Transverse colon (tissue), 3 donors: Measurements from ENCODE around the gene TAS1R1.

Source experiments
- EP300 ChIP-seq: sonication (generic); formaldehyde crosslinking; IDR thresholded peaks from one replicate; pipeline ENCODE4 v1.6.1; 2017; ENCODE audit warnings: antibody characterized with exemption, low read depth
- POLR2A ChIP-seq: fragments of 450-650 bp; IDR thresholded peaks from one replicate; pipeline ENCODE4 v1.6.1; 2016; ENCODE audit warnings: antibody characterized with exemption, mild to moderate bottlenecking, moderate library complexity
- TF ChIP-seq, protein P1 (sequence below), 5 experiments: fragments of 200-600 bp in 3 of 5; fragments of 450-650 bp in 2 of 5; sonication (generic) in 3 of 5; IDR thresholded peaks; 1 replicate in 2 of 5; 2 replicates in 3 of 5; pipeline ENCODE4 v1.5.1; 2016 to 2017; ENCODE audit warnings: antibody characterized with exemption in 5 of 5, inconsistent platforms in 3 of 5, mild to moderate bottlenecking in 2 of 5, moderate library complexity in 1 of 5

DNA sequence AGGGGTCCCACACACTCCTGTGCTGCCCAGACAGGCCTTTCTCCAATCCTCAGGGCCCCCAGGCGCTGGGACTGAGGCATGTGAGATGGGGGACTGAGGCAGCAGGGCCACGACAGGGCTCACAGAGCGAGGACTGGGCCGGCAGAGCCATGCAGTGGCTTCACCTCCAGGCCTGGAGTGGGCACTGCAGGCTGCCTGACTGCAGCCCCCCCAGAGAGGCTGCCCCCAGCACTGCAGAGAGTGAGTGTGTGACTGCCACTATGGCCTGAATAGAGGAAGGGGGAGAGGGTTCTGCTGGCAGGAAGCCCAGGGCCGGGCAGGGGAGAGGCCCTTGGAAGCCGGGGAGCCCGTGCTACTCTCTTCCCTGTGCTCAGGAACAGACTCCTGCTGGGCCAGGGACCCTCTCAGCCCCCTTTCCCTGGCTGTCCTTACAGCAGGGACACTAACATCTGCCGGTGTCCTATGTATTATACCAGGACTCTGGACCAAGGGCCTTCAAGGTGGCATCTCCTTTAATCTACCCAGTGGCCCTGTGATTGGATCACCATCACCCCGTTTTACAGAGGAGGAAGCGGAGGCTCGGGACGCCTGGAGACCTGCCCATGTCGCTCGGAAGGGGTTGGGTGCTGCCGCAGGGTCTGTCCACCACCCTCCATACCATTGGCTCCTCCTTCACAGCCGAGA is 43.4 kb upstream of the TAS1R1 start:
- TF ChIP-seq, protein P1, sequence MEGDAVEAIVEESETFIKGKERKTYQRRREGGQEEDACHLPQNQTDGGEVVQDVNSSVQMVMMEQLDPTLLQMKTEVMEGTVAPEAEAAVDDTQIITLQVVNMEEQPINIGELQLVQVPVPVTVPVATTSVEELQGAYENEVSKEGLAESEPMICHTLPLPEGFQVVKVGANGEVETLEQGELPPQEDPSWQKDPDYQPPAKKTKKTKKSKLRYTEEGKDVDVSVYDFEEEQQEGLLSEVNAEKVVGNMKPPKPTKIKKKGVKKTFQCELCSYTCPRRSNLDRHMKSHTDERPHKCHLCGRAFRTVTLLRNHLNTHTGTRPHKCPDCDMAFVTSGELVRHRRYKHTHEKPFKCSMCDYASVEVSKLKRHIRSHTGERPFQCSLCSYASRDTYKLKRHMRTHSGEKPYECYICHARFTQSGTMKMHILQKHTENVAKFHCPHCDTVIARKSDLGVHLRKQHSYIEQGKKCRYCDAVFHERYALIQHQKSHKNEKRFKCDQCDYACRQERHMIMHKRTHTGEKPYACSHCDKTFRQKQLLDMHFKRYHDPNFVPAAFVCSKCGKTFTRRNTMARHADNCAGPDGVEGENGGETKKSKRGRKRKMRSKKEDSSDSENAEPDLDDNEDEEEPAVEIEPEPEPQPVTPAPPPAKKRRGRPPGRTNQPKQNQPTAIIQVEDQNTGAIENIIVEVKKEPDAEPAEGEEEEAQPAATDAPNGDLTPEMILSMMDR (IDR thresholded peaks at IDR 0.05), result no peak
- TF ChIP-seq POLR2A (no peak), EP300 (no peak)
